NCI-H69 (cell line): Measurements from ENCODE around the gene DISC1.
"Not testable (repeated sequence)": the region's sequence is repeated elsewhere in the genome, so short reads cannot be mapped to it uniquely, and the experiment has no call there.

Experiments
- DNase-seq: peaks from one replicate; lab custom pipeline; 2025; lab: John Stamatoyannopoulos, UW

DISC1 gene

DNA sequence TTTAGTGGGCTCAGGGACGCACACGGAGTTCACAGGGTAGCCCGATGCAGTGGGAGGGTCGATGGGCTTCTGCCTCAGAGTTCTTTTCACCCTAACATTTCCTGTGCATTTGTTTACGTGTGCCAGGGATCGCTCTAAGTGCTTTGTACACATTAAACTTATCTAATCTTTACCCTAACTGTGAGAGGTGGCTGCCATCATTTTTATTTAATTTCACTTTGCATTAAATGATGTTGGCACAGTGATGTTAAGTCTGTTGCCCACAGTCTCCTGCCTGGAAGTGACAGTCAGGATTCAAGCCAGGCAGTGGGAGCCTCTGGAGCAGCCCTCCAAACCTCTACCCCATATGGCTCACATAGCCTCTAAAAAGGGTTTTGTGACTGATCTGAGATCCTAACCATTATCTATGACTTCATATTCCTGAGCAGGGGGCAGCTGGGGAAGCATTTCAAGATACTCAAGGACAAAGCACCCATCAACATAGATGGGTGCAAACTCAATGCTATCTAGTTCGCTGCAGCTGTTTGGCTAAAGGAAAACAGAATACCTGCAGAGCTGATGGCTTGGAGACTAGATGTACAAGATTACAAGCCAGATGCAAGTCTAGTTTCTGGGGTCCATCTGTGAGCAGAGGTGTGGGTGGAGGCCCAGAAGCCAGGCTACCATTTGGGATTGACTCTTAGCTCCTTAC, 303.8 kb downstream of the DISC1 start:
- no peak for DNase-seq

DNA sequence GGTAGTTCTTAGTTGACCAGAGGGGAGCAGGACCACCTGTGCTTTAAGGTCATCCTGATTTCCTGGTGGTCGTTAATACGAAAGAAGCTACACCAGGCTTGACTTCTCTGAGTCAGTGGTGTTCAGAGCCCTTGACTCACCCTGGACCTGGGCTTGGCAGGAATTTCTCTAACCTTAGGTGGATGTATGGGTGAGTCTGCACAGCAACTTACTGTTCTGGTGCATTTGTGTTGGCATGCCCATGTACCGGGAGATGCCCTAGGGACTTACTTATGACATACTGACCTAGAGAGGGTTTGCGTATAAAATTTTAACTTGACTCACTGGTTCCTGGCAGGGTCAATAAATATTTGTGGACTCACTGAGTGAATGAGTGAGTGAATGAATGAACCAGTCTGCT, 304.6 kb downstream of the DISC1 start:
- DNase-seq, result no peak

DNA sequence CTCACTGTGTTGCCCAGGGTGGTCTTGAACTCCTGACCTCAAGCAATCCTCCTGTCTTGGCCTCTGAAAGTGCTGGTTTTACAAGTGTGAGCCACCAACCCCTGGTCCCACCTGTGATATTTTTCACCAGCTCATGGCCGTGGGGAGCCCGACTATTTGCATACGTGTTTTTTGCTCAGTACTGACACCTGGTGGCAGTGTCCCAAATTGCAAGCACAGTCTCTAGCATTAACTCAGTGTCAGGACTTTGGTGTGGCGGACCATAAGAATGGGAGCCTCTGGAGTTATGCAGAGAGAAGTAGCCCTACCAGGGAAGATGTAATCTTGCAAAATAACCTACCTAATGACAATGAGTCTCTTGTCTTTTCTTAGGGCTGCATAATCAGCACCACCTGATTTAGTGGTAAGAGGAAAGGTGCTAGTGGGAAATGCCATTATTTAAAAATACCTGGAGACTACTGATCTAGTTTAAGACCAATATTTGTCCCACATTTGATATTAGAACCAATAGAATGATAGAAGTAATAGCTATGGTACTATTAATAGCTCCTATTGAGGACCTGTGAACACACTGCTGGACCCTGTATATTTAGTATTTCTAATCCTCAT, 305.4 kb downstream of the DISC1 start:
- DNase-seq, result no peak

DNA sequence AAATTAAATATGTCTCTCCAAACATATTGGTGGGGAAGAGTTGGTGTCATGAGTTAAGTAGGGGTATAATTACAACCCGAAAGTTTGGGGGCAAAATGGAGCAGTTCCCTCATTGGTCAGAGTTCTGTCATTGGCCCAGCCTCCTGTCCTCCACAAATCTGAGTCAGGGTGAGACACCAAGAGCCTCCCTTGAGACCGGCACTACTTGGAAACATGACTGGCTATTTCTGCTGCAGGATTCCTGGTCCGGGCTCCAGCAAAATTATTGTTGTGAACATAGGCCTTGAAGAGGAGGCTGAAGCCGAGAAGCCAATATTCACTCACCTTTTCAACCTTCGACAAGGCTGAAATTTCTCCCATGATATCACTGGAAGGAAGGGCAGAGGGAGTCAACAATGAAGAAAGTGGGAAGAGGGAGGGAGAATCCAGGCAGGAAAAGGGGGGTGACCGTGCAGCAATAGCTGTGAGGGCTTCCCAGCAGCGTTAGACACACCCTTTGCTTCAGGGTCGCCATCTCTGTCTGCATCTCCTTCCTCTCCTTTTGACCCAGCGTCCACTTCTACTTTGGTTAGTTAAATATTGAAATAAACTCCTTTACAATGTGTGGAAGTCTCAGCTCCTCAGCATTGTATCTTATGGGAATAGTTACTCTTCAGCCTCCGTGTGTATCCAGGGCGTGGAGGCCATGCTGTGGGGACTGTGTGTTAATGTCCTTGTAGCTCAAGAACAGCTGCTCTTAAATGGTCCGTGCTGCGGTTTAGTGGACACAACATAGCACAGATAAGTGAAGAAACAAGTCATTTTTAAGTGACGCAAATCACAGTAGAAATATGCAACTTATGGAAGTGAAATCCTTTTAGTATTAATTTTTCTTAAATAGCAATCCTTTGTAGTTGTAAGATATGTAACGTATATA, 307.4 kb downstream of the DISC1 start:
- no peak for DNase-seq

DNA sequence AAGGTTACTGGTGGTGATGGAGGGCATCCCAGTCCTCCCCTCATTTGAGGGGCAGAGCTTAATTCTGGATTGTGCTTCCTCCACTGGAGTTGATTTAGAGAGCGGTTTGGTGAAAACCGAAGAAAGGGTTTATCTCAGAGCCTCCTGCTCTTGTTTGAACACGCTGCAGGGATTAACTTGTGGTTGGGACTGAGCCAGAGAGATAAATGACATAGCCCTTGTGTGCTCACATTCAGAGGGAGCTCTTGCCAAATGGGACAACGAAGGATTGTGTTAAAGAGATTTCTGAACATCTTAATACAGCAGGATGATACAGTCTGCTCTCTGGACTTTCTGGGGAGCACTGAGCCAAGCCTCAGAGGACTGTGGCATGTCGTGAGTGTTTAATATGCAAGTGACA, 308.2 kb downstream of the DISC1 start:
- DNase-seq, result peak; percentile 60

DNA sequence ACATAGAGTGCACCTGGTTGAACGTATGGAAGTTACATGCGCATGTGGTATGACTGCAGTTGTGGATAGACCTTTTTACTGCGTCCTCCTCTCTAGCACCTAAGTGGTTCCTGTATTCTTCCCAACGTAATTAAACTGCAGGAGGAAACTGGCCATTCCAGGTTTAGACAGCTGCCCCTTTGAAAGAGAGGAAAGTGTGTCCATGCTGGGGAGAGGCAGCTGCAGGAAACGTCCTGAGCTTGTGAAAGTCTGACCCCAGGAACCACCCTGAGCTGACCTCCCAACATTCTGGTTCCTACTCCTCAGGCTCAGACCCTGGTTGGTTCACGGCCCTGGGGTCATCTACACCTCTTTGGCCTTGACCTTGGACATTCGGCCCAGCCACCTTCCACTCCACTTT, 309.3 kb downstream of the DISC1 start:
- peak; percentile 51 for DNase-seq

DNA sequence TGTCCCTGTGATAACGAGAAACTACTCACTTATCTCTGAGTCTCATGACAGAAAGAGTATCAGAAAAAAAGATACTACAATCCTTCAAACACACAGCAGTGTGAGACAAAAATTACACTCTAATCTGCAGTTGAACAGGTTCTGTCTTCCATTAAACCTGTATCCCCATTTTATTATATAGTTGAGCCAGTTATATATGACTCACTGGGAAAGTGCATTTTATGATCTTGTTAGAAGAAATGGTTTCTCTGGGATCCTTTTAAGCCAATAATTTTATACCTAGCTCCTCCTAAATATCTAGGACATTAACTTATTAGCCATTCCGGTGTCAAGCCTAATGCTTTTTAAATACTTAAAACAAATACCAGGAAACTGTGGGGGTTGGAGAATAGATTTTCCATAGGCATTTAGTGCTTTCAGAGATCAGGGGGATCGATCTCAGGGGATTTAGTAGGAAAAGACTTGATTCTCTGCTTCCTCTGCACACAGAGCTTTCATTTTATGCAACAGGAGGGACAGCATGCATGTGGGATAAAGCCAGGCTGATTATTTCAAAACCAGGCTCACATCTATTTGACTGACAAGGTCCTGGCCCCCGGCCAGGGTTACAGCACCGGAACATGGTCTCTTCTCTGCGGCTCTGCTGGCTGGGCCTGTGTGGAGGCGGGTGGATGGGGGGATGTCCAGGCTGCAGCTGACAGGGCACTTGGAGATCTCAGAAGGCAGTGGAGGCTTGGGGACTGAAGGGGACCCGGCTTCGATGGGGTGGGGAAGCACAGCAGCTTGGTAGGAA, 310.6 kb downstream of the DISC1 start:
- DNase-seq, result no peak

DNA sequence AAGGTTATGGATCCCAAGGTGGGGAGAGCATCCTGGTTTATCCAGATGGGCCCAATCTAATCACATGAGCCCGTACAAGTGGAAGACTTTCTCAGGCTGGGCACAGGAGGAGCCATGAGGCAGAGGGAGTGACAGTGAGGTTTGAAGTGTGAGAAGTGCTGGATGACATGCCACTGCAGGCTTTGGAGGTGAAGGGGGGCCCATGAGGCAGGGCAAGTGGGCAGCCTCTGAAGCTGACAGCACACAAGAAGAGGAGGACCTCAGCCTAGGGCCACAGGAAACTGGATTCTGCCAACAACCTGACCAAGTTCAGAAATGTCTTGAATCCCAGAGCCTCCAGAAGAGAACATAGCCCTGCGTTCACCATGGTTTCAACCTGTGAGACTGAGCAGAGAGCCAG, 311.6 kb downstream of the DISC1 start:
- no peak for DNase-seq

DNA sequence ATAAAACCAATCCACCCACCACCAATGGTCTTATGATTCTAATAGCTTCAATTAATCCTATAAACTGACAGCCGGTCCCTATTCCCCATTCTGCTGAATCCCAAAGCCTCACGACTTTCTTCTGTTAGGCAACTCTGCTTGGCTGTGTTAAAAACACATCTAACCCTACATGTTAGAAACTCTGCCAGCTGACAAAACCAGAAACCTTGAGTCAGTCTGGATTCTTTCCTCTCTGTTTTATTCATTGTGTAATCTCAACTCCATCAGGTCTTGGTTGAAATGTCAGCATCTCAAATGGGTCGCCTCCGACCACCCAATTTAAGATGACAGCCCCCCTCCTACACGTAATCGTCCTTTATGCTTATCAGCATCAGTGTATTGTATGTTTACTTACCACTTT, 312.1 kb downstream of the DISC1 start:
- no peak for DNase-seq

DNA sequence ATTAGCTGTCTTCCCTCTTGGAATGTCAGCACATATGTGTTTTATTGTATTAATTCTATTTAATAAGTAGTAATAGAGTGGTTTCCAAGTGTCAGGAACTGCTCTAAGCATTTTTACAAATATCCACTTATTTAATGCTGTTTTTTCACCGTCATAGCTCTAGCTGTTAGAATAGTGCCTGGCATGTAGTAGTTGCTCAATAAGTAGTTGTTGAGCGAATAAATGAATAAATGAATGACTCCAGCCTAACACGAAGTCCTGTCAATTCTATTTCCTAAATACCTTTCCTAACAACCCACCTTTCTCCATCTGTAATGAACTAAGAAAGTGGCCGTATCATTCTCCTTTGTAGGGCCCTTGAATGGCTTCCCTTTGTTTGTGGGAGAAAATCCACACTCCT, 312.5 kb downstream of the DISC1 start:
- DNase-seq, result no peak

DNA sequence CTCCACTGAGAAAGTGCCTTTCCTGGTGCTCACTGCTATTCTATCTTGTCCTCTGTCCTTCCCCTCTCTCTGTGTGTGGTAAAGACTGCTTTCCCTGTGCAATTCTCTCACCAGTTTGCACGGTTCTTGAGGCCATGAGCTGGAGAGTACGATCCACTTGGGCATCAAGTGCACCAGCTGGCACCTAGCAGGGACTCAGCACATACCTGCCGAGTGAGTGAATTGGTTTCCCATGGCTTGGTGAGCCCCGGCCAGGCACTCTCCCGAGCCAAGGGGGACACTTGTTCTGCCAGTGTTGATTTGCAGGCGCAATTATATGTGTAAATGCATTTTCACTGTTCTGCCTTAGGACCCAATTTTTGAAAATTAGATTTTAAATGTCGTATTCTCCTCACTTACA, 313.5 kb downstream of the DISC1 start:
- DNase-seq, result peak; percentile 9

DNA sequence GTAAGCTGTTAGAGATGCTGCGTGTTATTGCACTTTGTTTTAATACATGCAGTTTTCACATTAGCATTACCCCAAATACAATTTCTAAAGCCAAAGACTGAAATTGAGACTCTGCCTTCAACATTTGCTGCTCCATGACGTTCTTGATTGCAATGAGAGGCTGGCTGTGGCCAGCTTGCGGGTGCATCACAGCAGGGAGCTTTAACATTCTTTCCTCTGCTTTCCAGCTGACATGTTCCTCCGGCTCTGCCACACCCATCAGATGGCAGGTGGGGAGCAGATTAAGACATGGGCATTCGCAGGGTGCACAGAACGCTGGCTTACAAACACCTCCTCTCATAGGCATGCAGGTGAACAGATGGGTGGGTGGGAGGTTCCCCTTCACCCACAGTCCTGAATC, 314.1 kb downstream of the DISC1 start:
- peak; percentile 50 for DNase-seq

DNA sequence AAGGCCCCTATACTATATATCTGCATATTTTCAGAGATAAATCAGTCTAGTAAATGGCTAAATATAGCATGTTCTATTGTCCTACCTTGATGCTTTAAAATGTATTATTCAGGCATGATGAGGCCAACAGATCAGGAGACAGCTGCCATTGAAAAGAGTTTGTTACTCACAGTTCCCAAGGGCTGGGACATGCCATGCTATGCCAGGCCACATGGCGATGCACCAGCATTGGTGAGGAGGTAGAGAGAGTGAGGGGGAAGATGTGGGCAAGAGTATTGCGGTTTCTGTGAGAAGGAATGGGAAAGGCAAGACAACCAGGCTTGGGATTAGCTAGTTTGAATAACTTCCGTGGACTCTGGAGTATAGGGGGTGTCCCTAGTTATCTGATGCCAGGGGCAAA, 316.5 kb downstream of the DISC1 start:
- DNase-seq, result no peak

DNA sequence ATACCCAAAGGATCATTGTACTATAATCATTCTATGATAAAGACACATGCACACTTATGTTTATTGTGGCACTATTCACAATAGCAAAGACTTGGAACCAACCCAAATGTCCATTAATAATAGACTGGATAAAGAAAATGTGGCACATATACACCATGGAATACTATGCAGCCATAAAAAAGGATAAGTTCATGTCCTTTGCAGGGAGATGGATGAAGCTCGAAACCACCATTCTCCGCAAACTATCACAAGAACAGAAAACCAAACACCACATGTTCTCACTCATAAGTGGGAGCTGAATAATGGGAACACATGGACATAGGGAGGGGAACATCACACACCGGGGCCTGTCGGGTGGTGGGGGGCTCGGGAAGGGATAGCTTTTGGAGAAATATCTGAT, 321.5 kb downstream of the DISC1 start:
- DNase-seq, result not testable (repeated sequence)

DNA sequence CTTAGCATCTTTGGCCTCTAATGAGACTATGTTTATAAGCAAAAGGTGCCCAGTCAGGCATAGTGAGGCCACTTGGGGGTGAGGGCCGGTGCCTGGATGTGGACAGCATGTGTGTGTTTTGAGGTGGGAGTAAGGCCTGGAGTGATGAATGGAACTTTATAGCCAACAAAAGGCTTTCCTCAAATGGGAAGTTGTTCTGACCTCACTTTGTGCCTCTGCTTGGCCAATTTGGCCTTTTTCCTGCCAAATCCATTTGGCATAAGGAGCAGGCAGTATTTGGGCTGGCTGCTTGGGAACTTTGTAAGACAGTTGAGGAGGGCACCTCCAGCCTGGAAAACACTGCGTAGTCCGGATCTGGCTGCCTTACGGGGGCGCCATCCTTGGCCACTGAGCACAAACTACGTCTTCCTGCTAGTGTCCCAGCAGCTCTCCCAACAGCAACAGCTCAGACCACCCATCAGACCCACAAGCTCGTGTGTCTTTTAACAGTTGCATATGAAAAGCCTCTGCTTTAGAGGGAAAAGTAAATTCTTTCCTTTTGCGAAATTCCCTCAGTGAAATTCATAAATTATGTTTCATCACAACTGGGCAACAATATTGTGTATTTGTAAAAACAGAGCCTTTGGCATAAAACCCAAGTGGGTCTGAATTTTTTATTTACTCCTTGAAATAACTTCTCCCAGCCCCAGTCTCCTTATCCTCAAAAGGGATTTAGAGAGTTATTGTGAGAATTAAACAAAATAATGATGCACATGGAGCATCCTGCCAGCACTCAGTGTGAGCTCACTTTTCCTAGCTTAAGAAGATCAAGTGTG, 322.9 kb downstream of the DISC1 start:
- no peak for DNase-seq

DNA sequence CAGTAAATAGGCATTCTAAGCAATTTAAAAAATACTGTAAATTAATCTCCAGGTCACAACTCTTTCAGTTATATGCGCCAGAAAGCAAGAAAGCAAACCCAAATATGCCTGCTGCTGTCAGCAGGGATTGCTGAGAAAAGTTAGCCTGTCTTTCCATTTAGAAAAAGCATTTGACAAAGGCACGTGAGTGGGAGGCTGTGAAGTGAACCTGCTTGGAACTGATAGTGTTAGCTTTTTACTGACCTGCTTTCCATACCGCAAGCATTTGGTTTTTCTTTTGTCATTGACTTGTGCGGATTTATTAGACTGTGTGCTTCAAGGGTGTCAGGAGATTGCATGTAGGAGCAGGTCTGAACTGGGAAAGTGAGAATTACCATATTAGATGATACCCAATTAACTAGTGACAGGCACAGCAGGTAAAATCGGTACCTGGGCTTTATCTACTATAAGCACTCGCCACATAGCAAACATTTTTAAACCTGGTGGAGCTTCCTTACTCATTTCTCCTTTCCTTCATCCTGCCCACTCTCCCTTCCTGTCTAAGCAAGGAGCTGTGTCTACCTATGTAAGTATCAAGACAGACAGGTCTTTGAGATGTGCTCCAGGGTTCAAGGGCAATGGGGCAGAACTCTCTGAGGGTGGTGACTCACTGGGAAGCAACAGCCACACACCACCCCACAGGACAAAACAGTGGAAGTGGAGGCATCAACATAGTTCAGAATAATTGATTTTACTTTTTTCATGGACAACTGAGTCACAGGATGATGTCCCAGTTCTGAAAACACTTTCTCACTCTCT, 323.9 kb downstream of the DISC1 start:
- DNase-seq, result peak; percentile 8

DNA sequence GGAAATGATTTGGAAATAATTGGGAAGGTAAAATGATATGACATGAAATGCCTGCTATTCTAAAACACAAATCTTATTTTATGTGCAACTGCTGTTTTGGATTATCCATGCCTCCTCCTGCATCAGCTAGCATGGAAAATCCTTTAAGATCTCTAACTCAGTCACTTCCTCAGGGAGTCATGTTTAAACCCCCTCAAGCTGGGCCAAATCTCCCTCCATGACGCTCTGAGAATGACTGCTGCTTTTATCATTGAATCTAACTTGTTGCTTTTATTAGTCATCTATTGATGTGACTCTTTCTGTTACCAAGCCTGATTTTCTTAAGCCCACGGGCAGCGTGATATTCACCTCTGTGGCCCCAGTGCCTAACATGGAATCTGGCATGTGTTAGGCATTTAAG, 324.8 kb downstream of the DISC1 start:
- no peak for DNase-seq

DNA sequence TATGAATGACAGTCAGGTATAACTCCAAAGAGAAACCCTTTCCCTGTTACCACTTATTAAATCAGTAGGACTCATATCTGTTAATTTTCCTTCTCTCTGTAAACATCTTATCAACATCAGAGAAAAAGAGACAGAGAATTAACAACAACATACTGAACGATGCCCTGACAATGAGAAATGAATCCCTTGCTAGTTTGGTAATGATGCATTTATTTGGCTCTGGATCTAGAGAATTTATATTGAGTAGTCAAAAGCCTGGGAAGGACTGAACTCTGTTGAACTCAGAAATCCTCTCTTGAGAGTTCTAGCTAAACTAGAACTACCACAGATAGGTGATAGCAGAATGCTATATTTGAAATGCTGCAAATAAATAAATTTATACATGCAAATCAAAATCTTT, 325.6 kb downstream of the DISC1 start:
- no peak for DNase-seq

DNA sequence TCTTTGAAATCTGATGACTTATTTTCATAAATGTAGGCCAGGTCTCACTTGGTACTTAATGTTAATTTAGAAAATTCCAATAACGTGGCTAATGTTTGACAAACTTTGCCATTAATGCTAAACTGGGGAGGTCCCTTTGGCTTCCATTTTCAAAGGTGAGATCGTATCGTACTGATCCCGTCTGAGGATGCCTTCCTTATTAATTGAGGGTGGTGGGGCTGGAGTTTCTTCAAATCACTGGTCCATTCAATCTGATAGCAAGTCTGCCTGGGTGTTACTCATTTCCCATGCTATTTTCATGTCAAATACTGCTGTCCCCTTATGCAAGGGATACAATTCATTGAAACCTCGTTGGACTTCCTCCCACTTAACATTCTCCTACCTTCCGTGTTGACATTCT, 327.1 kb downstream of the DISC1 start:
- no peak for DNase-seq

DNA sequence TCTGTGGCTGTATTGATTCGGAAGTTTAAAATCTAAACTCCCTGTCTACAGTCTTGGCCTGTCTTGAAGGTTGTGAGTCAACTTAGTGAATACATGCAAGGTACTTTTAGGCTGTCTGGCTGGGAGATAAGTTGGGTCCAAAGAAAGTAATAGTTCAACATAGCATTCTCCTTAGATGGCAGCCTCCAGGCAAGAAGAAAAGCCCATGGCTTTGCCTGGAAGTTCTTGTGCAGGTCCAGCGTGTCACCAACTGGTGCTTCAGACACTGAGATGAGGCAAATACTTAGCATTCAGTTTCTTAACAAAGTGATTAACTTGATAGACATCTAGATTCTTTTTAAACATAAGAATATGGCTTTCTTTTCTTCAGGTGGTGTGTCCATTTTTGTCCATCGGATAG, 328.2 kb downstream of the DISC1 start:
- no peak for DNase-seq

DNA sequence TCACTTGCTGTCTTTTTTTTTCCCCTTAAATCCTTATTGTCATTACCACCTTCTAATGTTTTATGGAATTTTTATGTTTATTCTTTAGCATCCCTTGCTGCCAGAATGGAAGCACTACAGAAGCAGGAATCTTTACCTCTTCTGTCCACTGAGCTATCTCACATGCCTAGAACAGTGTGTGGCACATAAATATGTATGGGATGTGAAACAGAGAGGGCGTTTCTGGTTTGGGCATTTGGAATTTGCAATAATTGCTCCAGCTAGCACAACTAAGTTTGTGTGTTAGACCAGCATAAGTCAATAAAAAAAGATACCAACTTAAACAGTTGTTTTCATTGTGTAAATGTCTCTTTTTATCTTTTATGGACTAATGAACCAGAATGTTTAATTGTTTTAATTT, 330.8 kb downstream of the DISC1 start:
- no peak for DNase-seq
